Erythroblast (primary cell): ENCODE data around the gene CMSS1.

Experiments
- GATA1 ChIP-seq: IDR thresholded peaks from 2 replicates; pipeline ENCODE4 v1.6.1; 2011; ENCODE audit warnings: low read depth, mild to moderate bottlenecking, control low read depth, low read length, moderate library complexity
- POLR2A ChIP-seq: IDR thresholded peaks from 2 replicates; pipeline ENCODE4 v1.6.1; 2011; ENCODE audit warnings: mild to moderate bottlenecking, low read length

DNA sequence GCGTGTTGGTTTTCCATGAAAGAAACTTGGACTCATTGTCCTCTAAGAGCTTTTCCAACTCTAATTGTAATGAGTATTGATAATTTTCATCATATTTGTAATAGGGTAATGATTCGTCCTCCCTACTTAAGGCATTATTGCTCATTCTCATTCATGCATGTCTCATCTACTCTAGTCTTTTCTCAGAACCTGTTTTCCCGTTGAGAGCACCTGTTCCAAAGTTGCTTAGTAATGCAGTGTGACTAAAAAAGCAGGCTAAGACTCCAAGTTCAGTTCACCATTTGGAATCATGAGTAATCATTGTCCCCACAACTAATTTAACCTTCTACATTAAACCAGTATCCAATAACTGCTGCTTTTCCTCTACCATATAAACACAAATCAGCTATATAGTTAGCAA, 212.7 kb downstream of the CMSS1 start:
- TF ChIP-seq POLR2A: no peak
- no peak for TF ChIP-seq GATA1
